Limb (tissue), 2 donors: ENCODE results near the gene CDH26.
A peak's percentile ranks its signal among the peaks of the same experiment; 100 is the strongest.

Source experiments
- DNase-seq, 2 donors: peaks; one replicate each; pipeline ENCODE4 v3.0.0-alpha.2; 2016; ENCODE audit errors: extremely low spot score in 2 of 2

Gene CDH26

GRCh38 chr20:59958123-59958522 lies at the start of gene CDH26:
TSS of gene CDH26 (plus strand) at chr20:59958423. CDS start at chr20:59958727, 304 bp downstream.
- DNase-seq, result no peak

DNA sequence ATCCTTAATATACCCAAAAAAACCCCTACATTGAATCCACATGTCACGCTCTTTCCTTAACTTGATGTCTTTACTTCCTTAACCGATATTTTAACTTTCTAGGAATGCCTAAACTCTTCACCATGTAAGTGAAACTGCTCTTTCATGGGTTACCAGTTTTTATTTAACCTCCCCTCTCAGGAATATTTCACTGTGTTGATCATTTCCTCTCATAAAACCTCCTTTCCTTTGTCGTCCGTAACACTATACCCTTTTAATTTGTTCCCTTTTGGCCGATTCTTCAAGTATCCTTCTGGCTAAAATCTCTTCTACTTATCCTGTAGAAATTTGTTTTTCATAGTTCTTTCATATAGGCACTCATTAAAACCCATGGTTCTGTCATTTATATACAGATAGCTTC lies 49.4 kb upstream of the CDH26 start:
- DNase-seq, result no peak

GRCh38 chr20:59911041-59911440 lies 47.2 kb upstream of the CDH26 start:
- no peak for DNase-seq

- DNase-seq, result no peak
Measured at GRCh38 chr20:59912609-59913008, 45.6 kb upstream of the CDH26 start.

DNA sequence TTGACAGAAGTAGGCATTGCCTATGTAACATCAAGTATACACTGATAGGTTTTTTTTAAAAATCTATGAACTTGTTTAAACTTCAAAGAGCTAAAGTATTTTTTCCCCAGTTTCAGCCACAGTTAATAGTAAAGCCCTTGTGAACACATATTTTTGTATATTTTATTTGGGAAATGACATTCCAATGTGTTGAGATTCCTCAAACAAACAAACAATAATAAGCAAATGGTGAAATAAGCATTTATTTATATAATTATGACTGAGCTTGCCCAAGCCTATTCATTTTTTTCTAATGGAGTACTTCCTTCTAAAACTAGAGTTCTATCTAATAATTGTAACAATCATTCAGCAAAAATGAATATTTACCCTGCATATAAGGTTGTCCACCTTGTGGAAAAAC lies 37.3 kb upstream of the CDH26 start:
- DNase-seq, result no peak

GRCh38 chr20:59923514-59923913 lies 34.7 kb upstream of the CDH26 start:
- no peak for DNase-seq

GRCh38 chr20:59925359-59925758 lies 32.9 kb upstream of the CDH26 start:
- no peak for DNase-seq

DNA sequence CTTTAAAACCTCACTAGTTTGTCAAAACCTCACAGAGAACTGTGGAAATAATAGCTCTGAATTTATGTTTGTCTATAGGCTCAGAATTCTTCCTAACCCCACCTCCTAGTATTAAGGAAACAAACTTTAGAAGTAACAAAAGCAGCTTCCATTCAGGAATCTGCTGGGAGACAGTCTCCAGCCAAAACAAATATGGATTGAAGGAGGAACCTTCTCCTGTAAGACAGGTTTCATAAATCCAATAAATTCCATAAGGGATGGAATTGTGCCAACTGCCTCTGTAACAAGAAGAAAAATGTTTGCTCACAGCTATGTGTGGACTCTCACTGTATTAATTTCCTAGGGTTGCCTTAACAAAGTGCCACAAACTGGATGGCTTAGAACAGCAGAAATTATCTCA lies 32.3 kb upstream of the CDH26 start:
- no peak for DNase-seq

DNA sequence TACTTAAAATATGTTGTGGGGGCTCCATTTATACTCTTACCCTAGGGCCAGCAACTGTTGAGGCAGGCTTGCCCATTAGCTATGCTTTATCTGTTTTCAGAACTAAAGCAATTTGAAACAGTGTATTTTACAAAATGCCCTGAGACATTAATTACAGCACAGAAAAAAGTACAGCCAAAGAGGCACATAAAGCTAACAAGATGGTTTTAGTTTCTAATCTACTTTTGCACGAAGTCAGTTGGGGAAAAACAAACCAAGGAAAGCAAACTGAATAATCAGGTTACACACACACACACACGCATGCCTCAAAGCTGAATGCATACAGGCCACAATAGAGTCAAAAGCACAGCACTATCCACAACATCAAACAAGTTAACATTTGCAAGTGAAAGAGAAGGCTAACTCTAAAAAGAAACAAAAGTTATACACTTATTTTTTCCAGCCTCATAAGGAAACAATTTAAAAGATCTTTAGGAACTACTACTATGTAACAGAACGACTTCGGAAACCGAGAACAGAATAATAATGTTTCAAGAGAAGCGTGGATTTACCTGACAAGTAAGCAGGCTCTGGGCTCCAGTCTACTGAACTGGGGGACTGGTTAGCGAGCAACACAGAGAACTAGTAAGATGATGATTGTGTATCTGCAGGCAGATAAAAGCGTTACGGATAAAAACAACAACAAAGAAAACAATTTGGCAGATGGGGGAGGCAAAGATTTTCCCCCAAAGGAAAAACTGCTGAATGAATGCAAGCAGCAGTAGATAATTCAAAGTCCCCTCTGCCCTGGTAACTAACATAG lies 26.5 kb upstream of the CDH26 start:
- no peak for DNase-seq

DNA sequence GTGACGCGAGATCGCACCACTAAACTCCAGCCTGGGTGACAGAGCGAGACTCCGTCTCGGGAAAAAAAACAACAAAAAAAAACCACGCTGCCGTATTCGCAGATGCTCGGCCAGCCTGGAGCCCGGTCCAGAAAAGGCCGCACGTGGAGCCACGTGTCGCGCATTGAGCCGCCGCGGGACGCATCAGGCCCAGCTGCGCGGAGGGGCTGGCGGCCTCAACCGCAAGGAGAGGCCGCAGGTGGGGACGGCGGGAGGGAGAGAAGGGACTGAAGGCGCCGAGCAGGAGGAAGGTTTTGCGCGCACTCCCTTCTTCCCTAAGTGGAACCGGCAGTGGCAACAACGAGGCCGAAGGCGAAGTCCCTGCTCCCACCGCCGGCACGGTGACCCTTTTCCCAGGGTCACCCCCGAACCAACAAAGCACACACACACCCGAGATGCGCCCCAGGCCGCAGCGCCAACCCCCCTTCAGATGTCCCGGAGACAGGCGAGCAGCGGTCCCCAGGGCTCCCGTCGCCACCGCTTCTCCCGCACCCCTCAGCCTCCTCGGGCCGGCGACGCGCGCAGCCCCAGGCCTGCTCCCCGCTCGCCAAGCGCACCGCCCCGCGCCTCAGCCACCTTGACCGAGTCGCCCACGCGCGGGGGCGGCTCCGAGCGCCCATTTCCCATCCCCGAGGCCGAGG lies 25.5 kb upstream of the CDH26 start:
- no peak for DNase-seq

DNA sequence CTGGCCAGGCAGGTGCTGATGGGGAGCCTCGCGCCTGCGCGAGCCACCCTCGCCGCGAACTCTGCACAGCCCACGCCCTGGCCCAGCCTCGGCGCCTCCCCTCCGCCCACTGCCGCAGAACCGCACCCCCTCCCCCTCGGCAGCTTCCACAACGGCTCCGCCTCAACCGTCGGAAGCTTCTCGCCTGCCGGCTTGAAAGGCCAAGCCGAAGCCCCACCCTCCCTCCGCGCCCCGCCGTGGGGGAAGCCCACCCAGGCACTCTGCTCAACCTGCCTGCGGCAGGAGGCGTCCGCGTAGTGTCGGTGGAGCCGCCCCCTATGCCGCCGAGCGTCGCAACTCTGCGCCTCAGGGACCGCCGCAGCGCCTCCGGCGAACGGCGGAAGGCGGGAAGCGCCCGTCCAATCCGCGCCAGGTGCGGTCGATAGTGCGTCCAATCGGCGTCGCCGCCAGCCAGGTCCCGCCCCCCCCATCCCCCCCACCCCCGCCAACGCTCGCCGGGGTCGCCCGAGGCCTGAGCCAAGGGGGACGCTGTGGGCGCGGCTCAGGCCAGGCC lies 24.9 kb upstream of the CDH26 start, which contains the start of gene SYCP2:
Gene SYCP2, minus strand, starts transcription at position 342 of the 553 bp plus-strand sequence. CDS start 11,224 bp downstream, outside the sequence.
- peak in 1 of 2 donors; percentile 81 for DNase-seq

GRCh38 chr20:59933849-59934585 lies 24.2 kb upstream of the CDH26 start:
- peak in 1 of 2 donors; percentile 87 for DNase-seq

- DNase-seq, result no peak
Measured at GRCh38 chr20:59935457-59936185, 22.6 kb upstream of the CDH26 start.

DNA sequence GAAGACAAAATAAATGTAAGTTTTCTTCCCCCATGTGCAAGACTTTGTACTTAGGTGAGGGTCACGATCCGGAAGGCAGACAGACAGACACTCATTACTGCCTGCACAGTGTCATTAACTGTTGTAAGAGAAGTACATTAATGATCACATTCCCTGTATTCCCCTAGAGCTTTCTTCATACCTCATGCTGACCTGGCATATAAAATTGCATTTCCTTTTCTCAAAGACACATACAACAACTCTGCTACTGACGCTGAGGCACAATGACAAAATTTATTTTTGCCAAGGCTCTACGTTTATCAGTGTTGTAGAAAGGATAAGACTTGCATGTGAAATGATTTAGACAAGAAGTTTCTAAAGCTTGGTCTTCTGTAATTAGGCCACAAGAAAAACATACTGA lies 21.8 kb upstream of the CDH26 start:
- DNase-seq, result no peak

DNA sequence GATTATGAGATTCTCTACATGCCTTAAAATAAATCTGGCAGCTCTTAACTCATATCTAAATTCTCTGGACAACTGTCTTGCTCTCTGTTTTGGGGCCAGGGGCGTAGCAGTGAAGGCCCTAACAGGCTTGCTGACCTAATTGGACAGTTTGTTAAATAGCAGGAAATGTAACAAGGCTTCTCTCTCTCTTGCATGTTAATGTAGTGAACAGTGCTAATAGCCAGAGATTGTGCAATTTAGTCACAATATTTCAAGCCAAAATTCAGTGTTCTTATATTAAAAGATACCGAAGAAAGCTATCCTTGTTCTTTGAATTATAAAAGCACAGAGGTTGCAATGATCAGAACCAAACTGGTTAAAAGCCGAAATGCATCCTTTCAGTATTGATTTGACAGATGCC lies 21.1 kb upstream of the CDH26 start:
- DNase-seq, result no peak

DNA sequence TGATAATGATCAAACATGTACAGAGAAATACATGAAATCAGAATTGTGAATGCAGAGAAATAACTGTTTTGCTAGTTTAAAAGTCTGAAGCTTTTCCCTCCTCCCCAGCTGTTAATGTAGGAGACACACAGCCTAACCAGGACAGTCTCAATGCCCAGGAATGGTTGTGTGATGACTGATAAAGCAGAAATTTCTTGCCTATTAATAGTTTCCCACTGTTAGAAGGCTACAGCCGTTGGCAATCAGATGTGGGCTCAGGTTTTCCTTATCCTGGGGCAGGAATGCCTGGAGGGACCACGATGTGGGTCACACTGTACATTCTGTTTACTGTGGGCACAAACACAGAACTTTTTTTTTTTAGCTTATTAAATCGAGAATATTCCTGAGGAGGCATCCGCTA lies 20.0 kb upstream of the CDH26 start:
- no peak for DNase-seq

DNA sequence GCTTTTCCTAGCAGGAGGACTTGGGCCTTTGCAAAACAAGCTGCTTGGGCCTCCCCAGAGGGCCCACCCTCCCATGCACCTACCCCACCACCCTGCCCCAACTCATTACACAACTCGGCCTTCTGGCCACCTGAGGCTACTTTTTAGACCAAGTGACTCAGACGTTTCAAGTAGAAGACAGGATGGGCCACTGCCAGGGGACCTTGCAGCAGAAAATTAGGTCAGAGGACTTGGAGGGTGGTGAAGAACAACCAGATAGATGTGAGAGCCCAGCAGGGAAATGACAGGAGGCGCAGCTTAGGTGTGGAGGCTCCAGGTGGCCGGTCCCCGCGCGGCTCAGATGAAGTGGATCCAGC lies 19.5 kb upstream of the CDH26 start:
- no peak for DNase-seq

- DNase-seq, result peak in 1 of 2 donors; percentile 38
Measured at GRCh38 chr20:59939052-59939878, 19.0 kb upstream of the CDH26 start.

DNA sequence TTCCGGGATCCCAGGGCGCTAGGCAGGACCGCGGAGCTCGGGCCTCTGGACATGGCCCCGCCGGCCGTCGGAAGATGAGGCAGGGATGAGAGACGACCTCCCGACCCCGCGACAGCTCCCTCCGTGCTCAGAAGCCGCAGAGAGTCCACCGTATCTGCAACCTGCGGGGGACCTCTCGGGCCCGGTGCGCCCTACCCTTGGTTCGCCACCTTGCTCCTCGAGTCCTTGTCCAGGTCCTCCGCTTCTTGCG lies 18.4 kb upstream of the CDH26 start:
- DNase-seq, result no peak

DNA sequence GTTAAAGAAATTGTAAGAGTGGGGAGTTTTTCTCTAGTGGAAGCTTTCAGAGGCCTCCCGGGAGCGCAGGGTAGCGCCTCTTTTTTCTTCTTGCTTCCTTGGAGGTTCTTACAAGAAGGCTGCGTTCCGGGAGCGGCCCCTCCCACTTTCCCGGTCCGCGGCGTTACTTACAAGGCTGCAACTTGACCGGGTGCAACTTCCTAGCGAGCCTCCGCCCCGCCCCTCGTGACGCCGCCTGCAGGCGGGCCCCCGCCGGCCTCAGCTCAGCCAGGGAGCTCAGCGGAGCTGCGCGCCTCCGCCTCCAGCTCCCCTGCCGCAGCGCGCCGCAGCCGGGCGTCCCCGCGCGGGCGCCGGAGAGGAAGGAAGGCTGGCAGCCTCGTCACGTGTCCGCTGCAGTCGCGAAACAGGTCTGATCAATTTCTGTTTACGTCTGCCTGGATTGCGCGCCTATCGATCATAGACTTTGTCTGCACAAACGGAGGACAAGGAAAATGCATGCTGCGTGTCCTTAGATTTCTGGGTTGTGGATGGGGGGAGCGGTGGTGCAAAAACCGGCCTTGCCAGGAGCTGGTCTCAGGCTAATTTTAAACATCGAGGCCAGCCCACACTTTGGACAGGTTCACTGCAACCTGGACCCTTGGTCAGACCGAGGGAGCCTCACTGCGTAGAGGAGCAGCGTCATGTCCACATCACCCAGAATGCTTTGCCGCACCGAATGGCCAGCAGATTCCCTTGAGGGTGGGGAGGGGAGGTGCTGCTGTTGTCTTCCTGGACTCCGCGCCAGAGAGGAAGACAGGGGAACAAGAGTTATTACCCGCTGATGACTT lies 17.9 kb upstream of the CDH26 start, which contains the start of the genes FAM217B and PPP1R3D:
Gene FAM217B, plus strand, starts transcription at position 261 of the 827 bp plus-strand sequence. CDS start 3,555 bp downstream, outside the sequence.
Gene PPP1R3D, minus strand, starts transcription at position 177 of the 827 bp plus-strand sequence. CDS start 374 bp downstream, outside the sequence.
- DNase-seq, result peak; percentile 95 to 96
